Measurements from ENCODE around the gene EPS8L3.

The EPS8L3 gene

DNA sequence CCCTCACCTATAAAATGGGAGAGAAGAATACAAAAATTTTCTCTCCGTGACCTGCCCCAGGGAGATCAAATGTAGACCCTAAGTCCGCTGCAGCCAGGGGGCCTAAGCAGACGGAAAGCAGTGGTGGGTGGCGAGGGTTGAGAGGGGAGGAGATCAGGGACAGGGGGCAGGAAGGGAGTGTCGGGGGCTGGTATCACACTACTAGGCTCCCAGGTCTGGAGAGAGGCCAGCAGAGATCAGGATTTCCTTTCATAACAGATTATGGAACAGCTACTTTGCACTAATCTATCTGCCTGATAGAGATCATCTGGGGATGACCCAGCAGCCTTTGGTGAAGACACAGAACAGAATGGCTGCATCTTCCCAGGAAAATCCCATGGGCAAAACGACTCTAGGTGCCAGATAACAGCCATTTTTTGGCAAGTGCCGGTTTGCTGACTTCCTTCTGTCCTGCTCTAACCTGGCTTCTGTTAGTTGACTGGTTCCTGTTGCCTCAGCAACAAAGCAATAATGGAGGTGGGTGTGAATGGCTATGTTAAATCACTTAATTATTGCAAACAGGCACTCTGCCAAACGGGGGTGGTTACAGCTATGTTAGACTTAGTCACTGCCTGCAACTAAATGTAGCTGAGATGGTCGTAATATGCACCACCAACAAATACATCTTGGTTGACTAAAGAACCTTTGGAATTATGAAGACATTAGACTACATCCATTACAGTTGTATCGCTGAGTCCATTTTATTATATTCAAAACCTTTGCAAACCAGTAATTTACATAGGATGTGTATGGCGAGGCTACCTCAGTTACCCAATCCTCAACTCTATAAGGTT lies 30.0 kb upstream of the EPS8L3 start:
- peak; percentile 46 for DNase-seq

- no peak for DNase-seq
Observed at GRCh38 chr1:109793089-109793485, 29.4 kb upstream of the EPS8L3 start.

DNA sequence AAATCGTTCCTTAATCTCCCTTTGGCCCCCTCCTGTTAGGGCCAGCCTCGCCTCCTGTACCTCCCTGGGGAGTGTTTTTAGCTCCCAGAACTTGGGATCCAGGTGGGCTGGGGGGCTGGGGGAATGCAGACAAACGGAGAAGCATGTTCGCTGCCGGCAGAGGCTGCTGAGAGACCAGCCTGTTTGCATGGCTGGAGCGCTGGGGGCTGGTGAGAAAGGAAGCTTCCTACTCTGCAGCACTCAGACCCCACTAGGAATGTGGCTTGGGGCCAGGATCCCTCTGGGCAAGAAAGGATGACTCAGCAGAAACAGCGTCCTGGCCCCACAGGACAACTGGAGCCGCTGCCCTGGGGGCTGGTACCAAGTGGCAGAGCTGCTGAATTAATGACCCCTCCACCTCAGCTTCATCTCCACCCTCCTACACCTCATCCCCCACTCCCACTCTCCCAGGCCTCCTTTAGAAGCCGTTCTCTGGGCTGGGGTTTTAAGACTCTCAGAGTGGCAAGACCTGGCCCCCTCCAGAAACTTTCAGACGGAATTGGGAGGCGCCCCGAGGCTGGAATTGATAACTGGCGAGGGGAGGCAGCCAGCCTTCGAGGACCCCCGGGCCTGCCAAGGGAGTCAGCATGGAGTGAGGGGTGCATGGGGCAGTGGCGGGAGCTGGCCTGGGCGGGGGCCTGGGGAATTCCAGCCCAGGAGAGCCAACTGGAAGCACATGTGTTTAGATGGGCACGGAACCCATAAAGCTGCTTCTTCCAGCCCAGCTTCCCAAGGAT lies 28.5 kb upstream of the EPS8L3 start:
- DNase-seq, result no peak

DNA sequence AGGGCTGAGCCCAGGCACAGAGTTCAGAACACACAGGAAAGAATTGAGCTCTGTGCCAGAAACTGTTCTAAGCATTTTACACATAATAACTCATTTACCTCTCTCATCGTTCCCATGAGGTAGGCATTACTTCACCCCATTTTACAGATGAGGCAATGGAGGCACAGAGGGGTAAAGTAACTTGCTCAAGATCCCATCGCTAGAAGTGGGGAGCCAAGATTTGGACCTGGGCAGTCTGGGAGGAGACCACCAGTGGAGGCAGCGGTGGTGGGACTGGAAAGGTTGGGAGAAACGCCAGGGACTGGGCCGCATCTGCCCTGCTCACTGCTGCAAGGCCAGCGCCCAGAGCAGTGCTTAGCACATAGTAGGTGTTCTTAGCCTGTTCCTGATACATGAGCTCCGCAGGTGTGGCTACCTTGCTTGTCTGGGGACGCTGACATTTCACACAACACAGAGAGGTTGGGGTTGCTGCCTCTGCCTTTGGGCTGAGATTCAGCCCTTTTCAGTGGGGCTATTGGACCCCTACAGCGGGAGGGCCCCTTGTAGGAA lies 27.8 kb upstream of the EPS8L3 start:
- no peak for DNase-seq

- DNase-seq, result no peak
Observed at GRCh38 chr1:109790735-109791494, 27.2 kb upstream of the EPS8L3 start.

- no peak for DNase-seq
Observed at GRCh38 chr1:109790329-109790728, 26.6 kb upstream of the EPS8L3 start.

- DNase-seq, result no peak
Observed at GRCh38 chr1:109789551-109790180, 25.9 kb upstream of the EPS8L3 start.

DNA sequence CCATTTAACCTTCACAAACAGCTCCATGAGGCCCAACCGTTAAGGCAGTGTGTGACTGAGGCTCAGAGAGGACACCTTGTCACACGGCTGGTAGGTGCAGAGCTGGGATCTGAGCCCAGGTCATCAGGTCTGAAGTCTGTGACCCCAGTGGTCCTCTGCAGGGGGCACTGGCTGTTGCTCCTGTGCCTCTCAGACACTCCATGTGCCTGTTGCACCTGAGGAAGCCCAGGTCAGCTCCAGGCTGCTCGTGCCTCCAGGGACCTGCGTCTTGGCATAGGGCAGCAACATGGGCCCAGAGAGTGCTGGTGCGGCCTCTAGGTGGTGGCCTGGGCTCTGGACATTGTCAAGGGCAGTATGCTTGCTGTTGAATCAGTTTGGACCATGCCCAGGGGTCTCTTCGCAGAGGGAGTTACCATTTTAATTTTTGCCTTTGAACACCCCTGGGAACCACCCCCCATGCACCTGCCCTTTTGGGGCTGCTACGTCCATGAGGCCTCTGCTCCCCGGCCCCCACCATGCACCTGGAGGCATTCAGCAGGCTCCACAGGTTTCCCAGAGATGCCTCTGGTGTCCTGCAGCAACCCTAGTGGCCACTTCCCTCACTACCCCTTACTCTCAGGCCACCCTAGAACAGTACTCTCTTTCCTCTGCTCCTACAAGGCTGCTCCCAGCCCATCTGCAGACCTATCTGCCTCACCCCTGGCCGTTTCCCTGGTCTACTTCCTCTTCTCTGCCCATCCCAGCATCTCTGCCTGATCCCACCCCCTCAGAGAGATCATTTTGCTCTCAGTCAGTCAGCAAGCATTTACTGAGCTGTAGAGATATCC lies 25.2 kb upstream of the EPS8L3 start:
- peak; percentile 66 for DNase-seq

DNA sequence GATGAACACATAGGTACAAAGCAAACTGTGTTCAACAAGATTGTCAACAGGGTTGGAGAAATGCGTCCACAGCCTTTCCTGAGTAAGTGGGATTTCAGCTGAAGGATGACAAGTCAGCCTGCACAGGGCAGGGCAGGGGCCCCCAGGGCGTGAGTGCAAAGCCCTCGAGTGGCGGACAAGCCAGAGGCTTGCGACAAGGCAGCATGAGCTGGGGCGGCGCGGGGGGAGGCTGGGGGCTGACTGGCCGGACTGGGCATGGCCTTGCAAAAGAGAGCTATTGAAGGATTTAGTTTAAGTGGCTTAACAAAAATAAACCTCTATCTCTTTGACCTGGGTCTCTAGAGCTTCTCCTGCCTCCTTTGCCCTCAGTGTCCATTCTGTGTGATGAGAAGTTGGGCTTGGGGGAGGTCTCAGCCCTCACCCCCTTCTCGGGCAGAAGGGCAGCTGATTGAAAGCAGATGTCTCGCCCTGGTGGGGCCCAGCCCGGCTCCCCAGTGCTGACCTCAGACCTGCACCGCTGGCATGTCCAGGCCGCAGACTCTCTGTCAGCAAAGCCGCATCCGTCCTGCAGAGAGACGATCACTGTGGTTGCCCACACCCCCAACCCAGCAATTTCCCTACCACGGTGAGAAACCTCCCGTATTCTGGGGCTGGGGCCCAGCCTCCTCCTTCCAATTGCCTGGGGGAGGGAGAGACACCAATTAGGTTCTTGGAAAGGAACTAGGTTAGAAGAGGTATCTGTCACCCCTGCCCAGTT lies 24.3 kb upstream of the EPS8L3 start:
- no peak for DNase-seq

GRCh38 chr1:109787211-109787844 lies 23.6 kb upstream of the EPS8L3 start:
- no peak for DNase-seq

DNA sequence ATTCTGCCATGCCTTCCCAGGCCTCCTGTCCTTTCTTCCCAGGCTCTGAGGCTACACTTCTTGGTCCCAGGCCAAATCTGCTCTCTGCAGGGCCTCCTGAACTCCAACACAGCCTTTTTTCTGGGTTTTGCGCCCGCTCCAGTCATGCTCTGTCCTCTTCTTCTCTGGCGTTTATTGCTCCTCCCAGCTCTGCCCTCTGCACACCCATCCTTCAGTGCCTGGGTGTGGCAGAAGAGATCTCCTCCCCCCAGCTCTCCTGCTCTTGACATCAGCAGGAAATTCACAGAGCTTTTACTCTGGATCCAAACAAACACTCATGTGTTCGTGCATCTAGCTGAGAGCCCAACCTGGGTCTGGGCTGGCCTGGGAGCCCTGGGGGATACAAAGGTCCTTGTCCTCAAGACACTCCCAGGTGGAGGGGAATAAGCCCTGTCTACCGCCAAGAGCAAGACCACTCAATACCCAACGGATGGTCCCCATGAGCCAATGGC lies 22.9 kb upstream of the EPS8L3 start:
- no peak for DNase-seq

DNA sequence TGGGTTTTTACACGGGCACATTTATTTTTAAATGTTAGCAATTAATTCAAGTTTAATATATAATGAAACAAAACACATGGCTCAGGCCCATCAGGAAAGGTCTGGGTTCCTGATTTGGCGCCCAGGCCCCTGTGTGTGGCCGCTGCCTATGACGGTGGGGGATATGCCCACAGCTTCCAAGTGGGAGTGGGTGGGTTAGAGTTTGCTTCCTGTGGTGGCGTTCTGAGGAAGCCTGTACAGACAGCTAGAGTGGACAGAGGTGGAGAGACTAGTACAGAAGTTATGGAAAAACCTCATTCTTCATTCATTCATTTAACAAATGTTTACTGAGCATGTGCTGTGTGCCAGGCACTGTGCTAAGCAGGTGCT lies 22.4 kb upstream of the EPS8L3 start:
- no peak for DNase-seq

- DNase-seq, result no peak
Observed at GRCh38 chr1:109785446-109786111, 21.9 kb upstream of the EPS8L3 start.

DNA sequence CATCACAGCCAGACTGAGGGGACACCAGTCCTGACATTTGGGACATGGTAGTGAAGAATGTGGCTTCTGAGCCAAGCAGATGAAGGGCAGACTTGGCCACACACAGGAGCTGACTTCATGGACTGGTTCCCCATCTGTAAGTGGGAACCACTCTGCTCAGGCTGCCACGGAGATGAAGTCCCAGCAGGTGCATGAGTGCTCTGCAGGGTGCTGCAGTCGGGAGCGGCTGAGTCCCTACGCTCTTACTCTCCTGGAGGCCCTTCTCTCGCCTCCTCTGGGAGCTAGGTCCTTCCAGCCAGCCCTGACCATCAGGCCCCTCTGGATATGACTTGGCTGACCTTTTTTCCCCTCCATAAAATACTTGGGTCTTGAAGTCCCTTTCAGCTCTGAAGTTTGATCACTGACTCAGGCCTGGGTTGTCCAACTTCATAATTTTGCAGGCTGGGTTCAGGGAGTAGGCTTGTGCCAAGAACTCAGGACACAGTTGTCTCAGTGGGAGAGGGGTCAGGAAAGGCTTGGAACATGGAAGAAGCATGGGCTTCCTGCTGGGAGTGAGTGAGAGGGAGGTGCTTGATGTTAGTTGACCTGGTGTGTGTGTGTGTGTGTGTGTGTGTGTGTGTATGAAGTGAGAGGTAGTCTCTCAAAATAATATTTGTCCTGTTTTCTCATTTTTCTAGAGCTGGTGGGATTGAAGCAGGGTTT lies 21.0 kb upstream of the EPS8L3 start:
- no peak for DNase-seq

GRCh38 chr1:109783436-109783835 lies 19.7 kb upstream of the EPS8L3 start:
- DNase-seq, result no peak

- no peak for DNase-seq
Observed at GRCh38 chr1:109782927-109783326, 19.2 kb upstream of the EPS8L3 start.

DNA sequence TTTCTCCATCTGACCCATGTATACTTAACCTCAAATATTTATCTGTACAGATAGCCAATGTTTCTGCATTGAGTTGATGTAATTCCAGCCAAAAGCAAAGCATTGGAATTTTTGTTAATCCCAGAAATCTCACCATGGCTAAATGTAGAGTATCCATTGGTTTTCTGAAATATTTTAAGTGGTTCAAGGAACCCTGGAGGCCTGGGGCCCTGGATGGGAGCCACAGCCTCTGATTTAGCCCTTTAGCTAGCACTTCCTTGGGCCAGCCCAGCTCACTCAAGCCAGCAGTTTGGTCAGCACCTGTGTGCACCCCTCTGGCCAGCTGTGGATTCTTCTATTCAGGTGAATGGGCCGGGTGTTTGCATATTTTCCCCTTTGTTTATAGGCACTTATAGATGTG lies 18.8 kb upstream of the EPS8L3 start:
- no peak for DNase-seq

DNA sequence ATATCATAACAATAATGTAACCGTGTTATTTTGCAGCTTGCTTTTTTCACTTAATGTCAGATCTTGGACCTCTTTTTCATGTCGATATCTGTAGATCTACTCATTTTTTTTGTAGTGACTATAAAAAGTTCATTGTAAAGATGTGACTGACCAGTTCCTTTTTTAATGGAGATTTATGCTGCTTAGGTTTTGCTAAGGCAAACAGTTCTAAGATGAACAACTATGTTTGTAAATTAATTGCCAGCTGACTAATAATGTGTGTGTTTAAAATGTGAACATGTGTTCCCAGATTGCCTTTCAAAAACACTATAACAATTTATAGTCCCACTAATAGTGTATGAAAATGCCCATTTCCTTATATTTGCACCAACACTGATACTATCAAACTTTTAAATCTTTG lies 18.1 kb upstream of the EPS8L3 start:
- DNase-seq, result no peak

- no peak for DNase-seq
Observed at GRCh38 chr1:109780982-109781381, 17.3 kb upstream of the EPS8L3 start.
